ENCODE data around the gene NUP133. TPM values are rescaled to one million over a fixed set of nuclear protein-coding genes. Genes with fewer than 3 reads are reported as not detected.
"Not testable (repeated sequence)": the region's sequence is repeated elsewhere in the genome, so short reads cannot be mapped to it uniquely, and the experiment has no call there.

The NUP133 gene
- total RNA-seq = 29.9 and 30.8 TPM in 2 replicates

DNA sequence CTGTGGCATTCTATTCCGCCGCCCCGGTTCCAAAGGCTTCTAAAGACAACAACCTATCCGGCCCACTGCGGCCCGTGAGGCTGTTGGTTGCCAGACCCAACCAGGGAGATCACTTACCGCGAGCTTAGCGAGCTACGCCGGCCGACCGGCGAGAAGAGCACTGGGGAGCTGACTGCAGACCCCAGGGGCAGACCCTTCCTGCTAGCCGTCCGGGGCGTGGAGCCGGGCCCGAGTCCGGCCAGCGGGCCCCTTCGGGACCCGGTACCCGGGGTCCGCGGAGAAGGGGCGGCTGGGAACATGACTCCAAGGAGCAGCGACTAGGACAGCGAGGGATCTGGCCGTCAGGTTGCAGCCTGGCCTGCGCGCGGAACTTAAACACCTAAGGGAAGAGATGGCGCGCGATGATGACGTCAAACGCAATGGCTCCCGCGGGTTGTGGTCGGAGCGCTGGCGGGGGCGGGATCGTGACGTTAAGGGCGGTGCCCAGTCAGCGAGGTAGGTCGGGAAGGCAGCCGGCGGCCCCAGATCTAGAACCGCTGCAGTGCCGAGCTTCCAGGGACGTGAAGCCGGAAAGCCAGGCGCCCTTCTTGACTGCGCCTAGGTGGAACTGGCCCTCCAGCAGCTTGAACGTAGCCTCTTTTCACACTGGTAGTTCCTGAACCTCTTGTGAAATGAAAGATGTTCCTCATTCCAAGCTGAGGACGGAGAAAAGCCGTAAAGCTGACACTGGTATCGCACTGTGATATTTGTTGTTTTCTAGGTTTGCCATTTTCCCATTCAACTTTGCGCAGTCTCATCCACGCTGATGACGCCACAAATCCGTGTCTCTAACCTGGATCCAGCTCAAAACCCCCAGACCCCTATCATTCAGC, at the start of gene NUP133:
Gene NUP133 (minus strand): TSS at position 391 of the 872 bp plus-strand sequence. CDS start 92 bp downstream, at position 299.
- DNase-seq (ENCODE audit: extremely low read depth, low read depth, low spot score) = peak; percentile 85

DNA sequence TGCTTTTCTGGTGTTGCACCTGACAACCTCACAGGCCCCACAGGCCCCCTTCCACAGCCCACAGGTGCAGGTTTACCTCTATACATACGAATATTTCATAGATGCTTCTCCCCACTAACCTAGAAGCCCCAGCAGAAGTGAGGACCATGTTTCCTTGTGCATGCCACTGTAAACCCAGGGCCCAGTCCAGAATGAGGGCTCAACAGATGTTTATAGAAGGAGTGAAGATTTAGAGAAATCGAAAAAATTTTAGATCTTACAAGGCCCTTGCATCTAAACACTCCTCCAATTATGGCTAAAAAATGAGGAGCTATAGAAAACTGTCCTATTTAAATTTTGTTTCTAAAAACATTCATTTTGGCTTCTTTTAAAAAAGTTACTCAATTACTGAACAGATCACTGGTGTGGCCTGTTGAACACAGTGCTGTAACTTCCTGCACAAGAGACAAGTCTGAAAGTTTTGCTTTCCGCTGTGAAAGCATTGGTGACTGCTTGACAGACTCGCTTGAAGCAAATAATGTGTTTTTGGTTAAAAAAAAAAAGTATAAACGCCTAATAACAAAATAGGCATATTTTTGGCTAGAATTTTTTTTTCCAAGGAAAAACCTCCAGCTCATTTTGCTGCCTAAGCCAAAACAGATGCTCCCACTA, 49.2 kb upstream of the NUP133 start:
- no peak for DNase-seq (ENCODE audit: extremely low read depth, low read depth, low spot score)

DNA sequence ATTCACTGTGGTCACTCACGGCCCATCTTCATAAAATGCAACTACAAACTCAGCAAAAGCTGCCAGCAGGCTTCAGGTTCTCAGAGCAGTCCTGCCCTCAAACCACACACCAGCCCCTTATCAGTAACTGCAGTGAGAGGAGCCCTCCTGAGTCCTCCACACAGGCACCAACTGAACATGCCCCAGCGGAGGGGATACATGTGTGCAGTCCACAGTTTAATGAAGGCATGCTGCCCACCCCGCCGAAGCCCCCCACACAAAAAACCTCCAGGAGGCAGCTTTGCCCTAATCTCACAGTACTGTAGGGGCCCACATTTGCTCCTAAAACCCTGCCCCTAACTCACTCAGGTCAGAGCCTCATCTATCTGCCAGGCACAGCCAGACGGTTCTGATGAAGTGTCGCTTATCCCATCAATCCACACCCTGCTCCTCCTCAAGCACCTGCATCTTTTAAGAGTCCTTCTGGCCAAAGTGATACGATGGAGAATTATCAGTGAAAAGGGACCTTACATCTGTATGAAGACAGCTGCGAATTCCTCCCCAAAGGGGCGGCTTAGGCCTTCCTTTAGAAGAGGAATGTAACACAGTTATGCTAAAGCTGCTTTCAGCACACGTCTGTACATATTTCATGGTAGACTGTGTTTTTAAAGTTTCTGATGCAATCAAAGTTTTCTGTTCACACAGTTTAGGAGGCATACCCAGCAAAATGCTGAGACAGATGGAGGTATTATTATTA, 46.9 kb upstream of the NUP133 start:
- no peak for DNase-seq (ENCODE audit: extremely low read depth, low read depth, low spot score)

DNA sequence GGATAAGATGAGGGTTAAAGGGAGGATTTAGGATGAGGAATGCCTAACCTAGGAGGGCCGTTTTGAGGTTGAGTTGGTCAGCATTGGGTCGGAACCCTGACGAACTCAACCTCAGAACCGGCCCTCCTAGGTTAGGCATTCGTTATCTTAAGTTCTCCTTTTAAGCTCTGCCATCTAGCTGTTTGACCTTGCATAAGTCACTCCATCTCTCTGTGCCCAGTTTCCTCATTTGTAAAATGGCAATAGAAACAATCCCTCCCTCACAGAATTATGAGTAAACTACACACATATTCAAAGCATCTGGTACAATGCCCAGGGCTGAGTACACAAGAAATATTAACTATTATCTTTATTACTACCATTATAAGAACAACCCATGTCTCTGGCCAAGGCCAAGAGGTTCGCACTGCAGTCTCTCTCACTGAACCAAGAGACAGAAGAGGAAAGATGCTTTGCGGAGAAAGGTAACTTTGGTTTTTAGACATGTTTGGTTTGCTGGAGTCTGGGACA, 45.5 kb upstream of the NUP133 start:
- DNase-seq (ENCODE audit: extremely low read depth, low read depth, low spot score) = no peak

DNA sequence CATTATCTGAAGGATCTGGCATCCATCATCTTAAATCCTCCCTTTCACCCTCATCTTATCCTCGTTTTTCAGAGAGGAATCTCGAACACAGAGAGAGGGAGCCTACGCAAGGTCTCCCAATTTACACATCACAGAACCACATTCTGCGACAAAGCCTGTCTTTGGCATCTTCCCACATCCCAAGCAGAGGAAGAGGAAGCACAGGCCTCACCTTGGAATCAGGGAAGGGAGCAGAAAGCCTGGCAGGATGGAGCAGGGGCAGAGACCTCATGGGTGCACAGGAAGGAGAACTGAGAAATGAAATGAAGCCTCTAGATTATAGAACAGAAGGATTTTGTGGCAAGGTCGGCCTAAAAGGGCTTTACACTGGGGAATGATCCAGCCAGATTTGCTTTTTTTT, 44.6 kb upstream of the NUP133 start:
- no peak for DNase-seq (ENCODE audit: extremely low read depth, low read depth, low spot score)

DNA sequence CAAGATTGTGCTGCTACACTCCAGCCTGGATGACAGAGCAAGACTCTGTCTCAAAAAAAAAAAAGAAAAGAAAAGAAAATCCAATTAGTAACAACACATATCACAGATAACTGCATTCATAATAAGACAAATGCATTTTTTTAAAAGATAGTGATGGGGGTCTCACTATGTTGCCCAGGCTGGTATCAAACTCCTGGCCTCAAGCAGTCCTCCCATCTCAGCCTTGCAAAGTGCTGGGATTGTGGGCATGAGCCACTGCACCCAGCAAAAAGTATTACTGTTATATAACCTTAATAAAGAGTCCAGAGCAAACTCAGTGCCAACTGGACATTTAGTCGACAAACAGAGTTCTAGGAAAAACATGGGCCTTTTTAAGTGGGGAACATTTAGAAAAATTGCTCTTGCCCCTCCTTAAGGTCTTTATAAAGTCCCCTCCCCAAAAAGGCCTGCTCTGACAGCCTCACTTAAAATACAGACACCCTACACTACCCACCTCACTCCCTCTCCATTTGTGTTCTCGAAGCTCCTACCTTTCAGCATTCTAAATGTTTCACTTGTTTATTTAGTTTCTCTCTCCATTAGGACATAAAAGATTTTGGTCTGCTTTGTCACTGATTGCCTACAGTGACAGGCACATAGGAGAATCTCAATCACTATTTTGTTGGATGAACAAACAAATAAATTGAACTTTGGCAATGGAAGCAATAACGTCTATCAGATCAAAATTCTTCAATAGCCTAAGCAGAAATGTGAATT, 42.8 kb upstream of the NUP133 start:
- no peak for DNase-seq (ENCODE audit: extremely low read depth, low read depth, low spot score)

DNA sequence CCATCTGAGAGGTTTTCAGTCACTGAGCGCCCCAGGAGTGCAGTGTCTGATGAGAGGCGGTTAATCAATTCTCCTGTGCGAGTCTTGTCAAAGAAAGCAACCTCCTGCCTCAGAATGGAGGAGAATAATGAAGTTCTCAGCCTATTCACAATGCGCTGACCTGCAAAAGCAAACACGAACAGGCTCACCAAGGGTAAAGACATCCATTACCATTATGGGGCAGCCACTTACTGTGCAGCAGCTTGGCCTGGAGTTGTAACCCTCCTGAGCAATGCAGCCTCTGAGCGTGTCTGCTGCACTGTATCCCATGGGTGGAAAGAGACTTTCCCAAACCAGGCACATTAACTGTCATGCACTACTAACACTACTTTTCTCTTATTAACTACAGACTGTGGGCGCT, 39.4 kb upstream of the NUP133 start:
- DNase-seq (ENCODE audit: extremely low read depth, low read depth, low spot score) = no peak

DNA sequence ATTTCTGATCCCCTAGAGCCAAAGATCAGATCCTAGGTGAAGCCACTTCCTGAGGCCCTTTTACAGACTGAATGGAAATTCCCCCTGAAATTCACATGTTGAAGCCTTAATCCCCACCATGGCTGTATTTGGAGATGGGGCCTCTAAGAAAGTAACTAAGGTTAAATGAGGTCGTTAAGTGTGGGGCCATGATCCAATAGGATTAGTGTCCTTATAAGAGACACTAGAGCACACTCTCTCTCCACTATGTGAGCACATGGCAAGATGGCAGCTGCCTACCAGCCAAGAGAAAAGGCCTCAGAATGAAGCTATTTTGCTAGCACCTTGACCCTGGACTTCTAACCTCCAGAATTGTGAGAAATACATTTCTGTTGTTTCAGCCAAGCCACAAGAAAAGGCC, 36.4 kb upstream of the NUP133 start:
- no peak for DNase-seq (ENCODE audit: extremely low read depth, low read depth, low spot score)

DNA sequence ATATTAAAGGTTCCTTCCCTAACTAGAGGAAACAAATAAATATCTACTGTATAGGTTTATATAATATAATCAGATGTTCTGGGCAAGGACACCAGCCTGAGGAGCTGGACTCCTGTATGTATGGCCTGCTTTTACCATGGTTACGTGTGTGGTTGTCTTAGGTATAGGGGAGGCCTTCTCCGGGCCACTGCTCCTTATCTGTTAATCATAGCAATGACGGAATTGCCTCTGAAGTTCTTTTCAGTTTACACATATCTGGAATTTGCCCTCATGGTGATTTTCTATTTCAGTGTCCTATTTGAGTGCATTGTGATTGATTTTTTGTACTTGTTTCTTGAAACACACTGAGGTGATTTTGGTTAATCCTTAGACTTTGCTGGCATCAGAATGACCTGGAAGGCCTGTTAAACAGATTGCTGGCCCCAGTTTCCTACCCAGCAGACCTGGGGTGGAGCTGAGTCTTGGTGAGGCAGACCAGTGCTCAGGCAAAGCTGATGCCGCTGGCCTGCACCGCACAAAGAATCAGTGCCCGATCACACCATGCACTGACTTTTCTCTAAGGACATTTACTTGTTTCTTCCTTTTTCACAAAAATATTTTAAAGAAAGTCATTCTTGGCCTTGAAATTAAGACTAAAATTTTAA, 31.8 kb upstream of the NUP133 start:
- no peak for DNase-seq (ENCODE audit: extremely low read depth, low read depth, low spot score)

DNA sequence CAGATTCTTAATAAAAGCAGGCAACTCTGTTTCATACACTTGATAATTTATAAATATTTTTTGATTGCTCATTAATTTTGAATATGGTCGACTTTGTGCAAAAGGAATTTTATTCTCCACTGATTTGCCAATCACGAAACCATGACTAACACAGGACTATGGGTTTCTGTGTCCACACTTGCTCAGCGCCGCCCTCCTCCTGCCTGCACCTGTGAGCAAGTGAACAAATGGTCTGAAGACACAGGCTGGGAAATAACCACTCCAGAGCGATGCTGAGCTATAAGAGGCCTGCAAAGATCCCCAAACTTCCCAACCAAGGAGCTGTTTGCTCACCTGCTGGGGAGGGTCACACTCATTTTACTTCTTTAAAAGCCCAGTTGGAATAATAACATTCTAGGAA, 30.8 kb upstream of the NUP133 start:
- DNase-seq (ENCODE audit: extremely low read depth, low read depth, low spot score) = no peak

DNA sequence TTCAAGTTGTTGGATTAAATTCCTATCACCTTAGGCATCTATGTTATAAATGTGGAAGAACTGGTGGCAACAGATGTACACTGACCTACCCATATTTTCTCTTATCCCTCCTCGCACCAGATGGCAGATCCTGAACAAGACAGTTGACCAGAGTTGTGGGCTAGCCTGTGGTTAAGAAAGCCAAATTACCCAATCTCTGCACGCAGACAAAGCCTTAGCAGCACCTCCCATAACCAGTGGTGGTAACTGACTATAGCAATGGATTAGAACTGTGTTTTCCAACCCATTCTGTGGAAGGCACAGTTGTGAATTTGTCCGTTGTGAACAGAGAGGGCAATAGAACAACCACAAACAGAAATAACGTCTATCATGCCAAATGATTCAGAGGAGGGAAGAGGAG, 29.8 kb upstream of the NUP133 start:
- no peak for DNase-seq (ENCODE audit: extremely low read depth, low read depth, low spot score)

DNA sequence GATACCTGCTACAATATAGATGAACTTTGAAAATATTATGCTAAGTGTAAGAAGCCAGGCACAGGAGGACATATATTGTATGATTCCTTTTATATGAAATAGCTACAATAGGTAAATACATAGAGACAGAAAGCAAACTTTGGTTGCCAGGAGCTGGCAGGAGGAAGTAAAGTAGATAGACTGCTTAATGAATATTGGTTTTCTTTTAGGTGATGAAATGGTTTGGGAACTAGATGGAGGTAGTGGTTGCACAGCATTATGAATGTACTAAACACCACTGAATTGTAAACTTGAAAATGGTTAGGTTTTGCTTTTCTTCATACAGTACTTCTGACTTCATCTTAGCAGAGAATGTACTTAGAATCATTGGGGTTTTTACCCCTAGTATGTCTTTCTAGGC, 28.8 kb upstream of the NUP133 start:
- DNase-seq (ENCODE audit: extremely low read depth, low read depth, low spot score) = no peak

DNA sequence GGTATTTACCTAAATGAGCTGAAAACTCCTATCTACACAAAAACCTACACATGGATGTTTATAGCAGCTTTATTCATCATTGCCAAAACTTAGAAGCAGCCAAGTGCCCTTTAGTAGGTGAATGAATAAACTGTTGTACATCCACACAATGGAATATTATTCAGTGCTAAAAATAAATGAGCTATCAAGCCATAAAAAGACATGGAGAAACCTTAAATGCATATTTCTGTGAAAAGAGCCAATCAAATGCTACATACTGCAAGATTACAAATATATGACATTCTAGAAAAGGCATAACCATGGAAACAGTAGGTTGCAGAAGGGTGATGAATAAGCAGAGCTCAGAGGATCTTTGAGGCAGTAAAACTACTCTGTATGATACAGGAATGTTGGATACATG, 27.1 kb upstream of the NUP133 start:
- DNase-seq (ENCODE audit: extremely low read depth, low read depth, low spot score) = no peak

DNA sequence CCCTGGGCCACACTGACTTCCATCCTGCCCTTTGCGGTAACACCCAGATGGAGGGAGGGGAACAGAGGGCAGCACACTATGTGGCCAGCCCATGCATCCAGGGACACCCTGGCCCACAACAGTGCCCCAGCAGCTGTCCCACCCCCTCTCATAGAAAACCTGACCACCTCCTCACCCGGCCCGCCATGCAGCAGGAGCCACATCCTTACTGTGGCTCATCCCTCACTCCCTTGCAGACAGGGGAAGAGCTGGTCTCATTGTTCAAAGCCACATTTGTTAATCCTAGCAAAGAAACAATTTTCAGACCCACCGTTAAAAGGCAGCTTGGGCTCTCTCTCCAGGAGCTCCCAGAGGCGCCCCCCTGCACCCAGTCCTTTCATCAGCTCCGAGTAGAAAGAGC, 23.2 kb upstream of the NUP133 start:
- no peak for DNase-seq (ENCODE audit: extremely low read depth, low read depth, low spot score)

DNA sequence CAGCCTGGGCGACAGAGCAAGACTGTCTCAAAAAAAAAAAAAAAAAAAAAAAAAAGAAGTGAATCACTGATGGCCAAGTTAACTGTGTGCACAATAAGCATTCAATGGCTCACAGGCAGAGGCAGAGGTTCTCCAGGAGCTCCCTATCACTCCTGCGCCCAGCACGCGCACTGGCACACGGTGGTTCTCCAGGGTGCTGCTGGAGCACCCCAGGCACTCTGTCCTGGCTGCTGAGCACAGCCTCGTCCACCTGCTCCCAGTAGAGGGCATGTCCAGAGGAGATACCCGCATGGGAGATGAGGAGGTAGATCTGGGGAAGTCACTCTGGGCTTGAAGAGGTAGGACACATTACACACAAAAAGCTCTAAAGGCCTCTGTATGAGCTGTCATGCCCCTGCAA, 21.5 kb upstream of the NUP133 start:
- no peak for DNase-seq (ENCODE audit: extremely low read depth, low read depth, low spot score)

DNA sequence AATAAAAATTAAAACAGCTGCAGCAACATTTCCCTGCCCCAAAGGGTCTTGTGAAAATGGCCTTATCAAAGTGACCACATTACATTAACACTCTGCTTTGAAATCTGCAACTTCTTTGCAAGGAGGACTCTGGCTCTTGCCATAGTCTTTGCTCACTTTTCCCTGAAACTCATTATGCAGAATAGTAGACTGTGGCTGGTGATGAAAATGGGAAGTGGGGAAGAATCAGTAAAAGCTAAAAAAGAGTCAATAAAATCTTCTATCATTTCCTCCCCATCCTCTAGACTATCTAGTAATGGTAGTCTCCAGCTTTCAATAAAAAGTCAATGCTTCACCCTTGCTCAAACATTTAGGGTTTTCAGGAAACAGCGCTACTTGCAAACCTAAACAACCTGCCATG, 18.6 kb upstream of the NUP133 start:
- no peak for DNase-seq (ENCODE audit: extremely low read depth, low read depth, low spot score)

DNA sequence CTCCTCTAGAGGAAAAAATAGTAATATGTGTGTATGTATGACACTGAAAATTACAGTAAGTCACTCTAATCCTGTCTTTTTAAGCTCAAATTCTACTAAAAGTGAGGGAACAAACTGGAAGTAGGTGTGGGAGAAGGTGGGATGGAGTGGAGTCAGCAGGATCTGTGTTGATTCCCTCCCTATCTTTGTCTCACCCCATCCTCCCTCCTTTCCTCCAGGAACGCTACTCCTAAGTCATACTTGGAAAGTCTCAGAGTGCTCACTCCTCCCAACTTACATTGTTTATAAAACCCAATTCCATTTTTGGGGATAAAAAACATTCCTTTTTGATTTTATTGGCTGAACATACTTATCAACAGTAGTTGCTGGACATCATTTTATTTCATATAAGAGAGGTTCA, 14.9 kb upstream of the NUP133 start:
- DNase-seq (ENCODE audit: extremely low read depth, low read depth, low spot score) = no peak

DNA sequence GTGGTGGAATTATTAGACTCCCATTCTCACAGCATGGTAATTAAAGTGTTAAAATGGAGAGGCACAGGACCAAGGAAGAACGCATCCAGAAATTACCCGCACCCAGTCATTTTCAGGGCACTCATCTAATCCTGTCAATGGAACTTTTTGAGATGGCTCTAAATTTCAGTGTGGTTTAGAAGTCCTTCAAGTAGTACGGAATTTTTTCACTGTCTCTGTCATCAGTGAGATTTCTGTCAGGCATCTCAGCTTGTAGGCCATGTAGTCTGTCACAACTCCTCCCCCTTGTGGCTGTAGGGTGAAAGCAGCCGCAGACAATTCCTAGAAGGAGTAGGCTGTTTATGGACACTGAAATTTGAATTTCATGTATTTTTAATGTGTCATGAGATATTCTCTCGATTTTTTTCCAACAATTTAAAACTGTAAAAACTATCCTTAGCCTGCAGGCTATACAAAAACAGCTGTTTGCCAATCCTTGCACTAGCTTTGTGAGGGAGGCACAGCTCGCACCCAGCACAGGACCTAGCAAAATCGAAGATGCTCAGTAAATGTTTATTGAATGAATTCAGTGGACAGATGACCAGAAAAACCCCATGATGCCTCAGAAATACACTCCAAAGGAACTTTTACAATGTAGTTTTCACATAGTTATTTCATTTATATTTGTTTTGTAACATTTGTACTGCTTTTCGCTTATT, 6.6 kb upstream of the NUP133 start:
- peak; percentile 27 for DNase-seq (ENCODE audit: extremely low read depth, low read depth, low spot score)

DNA sequence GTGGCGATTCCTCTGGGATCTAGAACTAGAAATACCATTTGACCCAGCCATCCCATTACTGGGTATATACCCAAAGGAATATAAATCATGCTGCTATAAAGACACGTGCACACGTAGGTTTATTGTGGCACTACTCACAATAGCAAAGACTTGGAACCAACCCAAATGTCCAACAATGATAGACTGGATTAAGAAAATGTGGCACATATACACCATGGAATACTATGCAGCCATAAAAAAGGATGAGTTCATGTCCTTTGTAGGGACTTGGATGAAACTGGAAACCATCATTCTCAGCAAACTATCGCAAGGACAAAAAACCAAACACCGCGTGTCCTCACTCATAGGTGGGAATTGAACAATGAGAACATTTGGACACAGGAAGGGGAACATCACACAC, 3.5 kb upstream of the NUP133 start:
- DNase-seq (ENCODE audit: extremely low read depth, low read depth, low spot score) = not testable (repeated sequence)

DNA sequence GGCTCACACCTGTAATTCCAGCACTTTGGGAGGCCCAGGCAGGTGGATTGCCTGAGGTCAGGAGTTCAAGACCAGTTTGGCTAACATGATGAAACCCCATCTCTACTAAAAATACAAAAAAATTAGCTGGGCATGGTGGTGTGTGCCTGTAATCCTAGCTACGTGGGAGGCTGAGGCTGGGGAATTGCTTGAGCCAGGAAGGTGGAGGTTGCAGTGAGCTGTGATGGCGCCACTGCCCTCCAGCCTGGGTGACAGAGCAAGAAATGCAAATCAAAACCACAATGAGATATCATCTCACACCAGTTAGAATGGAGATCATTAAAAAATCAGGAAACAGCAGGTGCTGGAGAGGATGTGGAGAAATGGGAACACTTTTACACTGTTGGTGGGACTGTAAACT, 3.1 kb upstream of the NUP133 start:
- not testable (repeated sequence) for DNase-seq (ENCODE audit: extremely low read depth, low read depth, low spot score)
